ENCODE data around the gene ZNF566. TPM values are rescaled to one million over a fixed set of nuclear protein-coding genes. Genes with fewer than 3 reads are reported as not detected.

The ZNF566 gene
- total and polyA plus RNA-seq, 2 of the 4 experiments (the other 2 are of a cell fraction), result 3.0 to 4.8 TPM

- ChIA-PET CTCF (no interaction called here), POLR2A (ENCODE audit: unreplicated experiment) (no interaction called here)
- TF ChIP-seq MXI1 (IDR thresholded peaks at IDR 0.05; ENCODE audit: borderline replicate concordance, low read depth, low read length) (no peak), CEBPB (IDR thresholded peaks at IDR 0.05; ENCODE audit: low read depth, low read length) (no peak), CTCF (conservative IDR thresholded peaks at IDR 0.05; ENCODE audit: low read depth, low read length) (no peak), BHLHE40 (IDR thresholded peaks at IDR 0.05; ENCODE audit: low read depth, low read length) (no peak), NFE2L2 (IDR thresholded peaks at IDR 0.05; ENCODE audit: low read depth, low read length) (no peak), MAFK (IDR thresholded peaks at IDR 0.05; ENCODE audit: low read depth, low read length) (no peak), ELK1 (IDR thresholded peaks at IDR 0.05; ENCODE audit: borderline replicate concordance, low read depth, low read length) (no peak), MAZ (IDR thresholded peaks at IDR 0.05; ENCODE audit: borderline replicate concordance, low read depth, low read length) (no peak), USF2 (IDR thresholded peaks at IDR 0.05; ENCODE audit: low read depth, low read length) (no peak), RAD21 (IDR thresholded peaks at IDR 0.05; ENCODE audit: low read length) (no peak), SMC3 (IDR thresholded peaks at IDR 0.05; ENCODE audit: low read depth, low read length) (no peak), CHD1 (IDR thresholded peaks at IDR 0.05; ENCODE audit: low read depth, low read length) (no peak), RCOR1 (IDR thresholded peaks at IDR 0.05; ENCODE audit: insufficient replicate concordance, low read length) (no peak), FOS (IDR thresholded peaks at IDR 0.05; ENCODE audit: low read depth, low read length) (no peak), RFX5 (IDR thresholded peaks at IDR 0.05; ENCODE audit: low read depth, low read length) (no peak), POLR2A (IDR thresholded peaks at IDR 0.05; ENCODE audit: low read depth, low read length) (no peak)
- Histone ChIP-seq H3K4me1 (ENCODE audit: control insufficient read depth, insufficient read depth, low read length) (no peaks in the 10 kb centered on the region), H3K9me3 (ENCODE audit: control insufficient read depth, insufficient read depth, low read length) (peaks cover 7% of the 10 kb centered on the region; the same call in 1 of the 2 replicates), H3K9me1 (ENCODE audit: insufficient read depth, low read length) (no peaks in the 10 kb centered on the region), H2BK120ac (ENCODE audit: low read depth, low read length) (no peak overlapping the region), H3K56ac (ENCODE audit: extremely low read depth, insufficient read depth, low read length) (no peak overlapping the region), H3K18ac (ENCODE audit: low read depth, low read length) (no peak overlapping the region), H3K4ac (ENCODE audit: low read depth, low read length) (no peak overlapping the region), H3K9ac (ENCODE audit: low read depth, low read length) (no peak overlapping the region), H4K8ac (ENCODE audit: low read depth in 2 of 2, low read length in 2 of 2) (no peak overlapping the region), H3K79me1 (ENCODE audit: low read depth in 1 of 2, low read length in 2 of 2) (peaks cover 0 to 12% of the 10 kb centered on the region in 2 experiments; a peak in 3 of 4 replicates), H4K91ac (ENCODE audit: insufficient read depth, low read depth, low read length) (no peak overlapping the region), H3K27me3 (ENCODE audit: control insufficient read depth, insufficient read depth, low read length) (no peaks in the 10 kb centered on the region), H2BK20ac (ENCODE audit: low read depth, low read length) (no peak overlapping the region), H2AK9ac (replicated peaks; ENCODE audit: low read depth, low read length, poor library complexity) (no peak overlapping the region), H3K4me2 (ENCODE audit: low read depth, low read length) (no peak overlapping the region), H3K14ac (replicated peaks; ENCODE audit: low read depth, low read length) (no peak overlapping the region), H3K4me3 (ENCODE audit: insufficient read depth, low read depth, low read length) (no peak overlapping the region), H4K20me1 (ENCODE audit: insufficient read depth, low read length) (no peaks in the 10 kb centered on the region), H4K5ac (ENCODE audit: low read depth, low read length) (no peak overlapping the region), H2BK5ac (ENCODE audit: low read depth, low read length, poor library complexity, severe bottlenecking) (no peak overlapping the region), H2AFZ (replicated peaks; ENCODE audit: low read length, poor library complexity) (no peak overlapping the region), H2BK15ac (ENCODE audit: low read depth, low read length) (no peak overlapping the region), H3K27ac (ENCODE audit: insufficient read depth, low read length) (no peak overlapping the region), H3K23ac (ENCODE audit: low read depth, low read length) (no peak overlapping the region), H3K36me3 (ENCODE audit: control insufficient read depth, insufficient read depth, low read length) (peaks cover 39% of the 10 kb centered on the region), H2AK5ac (ENCODE audit: low read depth, low read length) (no peak overlapping the region)
- no peak for DNase-seq
- dilution Hi-C loops (cut with HindIII; ENCODE audit: low sequenced_read_pairs, unreplicated experiment) (no loop called here), intact Hi-C loops (cut with micrococcal nuclease) (no loop called here), in situ Hi-C loops (cut with MboI; ENCODE audit: low sequenced_read_pairs) (no loop called here)
- ATAC-seq (ENCODE audit: low read depth), result no peak
- no TSS peak for BruUV-seq (replicated peaks)
- no CpG with 5 or more reads among the region's 5 CpGs for WGBS, 2 experiments (ENCODE audit: extremely low coverage in 2 of 2, insufficient read length in 1 of 2)
Measured at GRCh38 chr19:36409841-36410240, 79.5 kb downstream of the ZNF566 start.

Measured in IMR-90 (cell line).